Choroid plexus epithelial cell (primary cell): ENCODE measurements around the gene MYADML2.

ENCODE experiments used
- DNase-seq: peaks from one replicate; pipeline ENCODE4 v3.0.0-alpha.2; 2010; ENCODE audit warnings: low read depth
- H3K4me3 ChIP-seq: 2 replicates; pipeline ENCODE4 v1.5.1; 2011; ENCODE audit warnings: low read depth, mild to moderate bottlenecking, control low read depth, low read length, moderate library complexity
- TF ChIP-seq, protein P1 (sequence below): conservative IDR thresholded peaks from 2 replicates; pipeline ENCODE4 v1.5.1; 2011; ENCODE audit warnings: low read depth, mild to moderate bottlenecking, control low read depth, inconsistent platforms, low read length, moderate library complexity

The MYADML2 gene

DNA sequence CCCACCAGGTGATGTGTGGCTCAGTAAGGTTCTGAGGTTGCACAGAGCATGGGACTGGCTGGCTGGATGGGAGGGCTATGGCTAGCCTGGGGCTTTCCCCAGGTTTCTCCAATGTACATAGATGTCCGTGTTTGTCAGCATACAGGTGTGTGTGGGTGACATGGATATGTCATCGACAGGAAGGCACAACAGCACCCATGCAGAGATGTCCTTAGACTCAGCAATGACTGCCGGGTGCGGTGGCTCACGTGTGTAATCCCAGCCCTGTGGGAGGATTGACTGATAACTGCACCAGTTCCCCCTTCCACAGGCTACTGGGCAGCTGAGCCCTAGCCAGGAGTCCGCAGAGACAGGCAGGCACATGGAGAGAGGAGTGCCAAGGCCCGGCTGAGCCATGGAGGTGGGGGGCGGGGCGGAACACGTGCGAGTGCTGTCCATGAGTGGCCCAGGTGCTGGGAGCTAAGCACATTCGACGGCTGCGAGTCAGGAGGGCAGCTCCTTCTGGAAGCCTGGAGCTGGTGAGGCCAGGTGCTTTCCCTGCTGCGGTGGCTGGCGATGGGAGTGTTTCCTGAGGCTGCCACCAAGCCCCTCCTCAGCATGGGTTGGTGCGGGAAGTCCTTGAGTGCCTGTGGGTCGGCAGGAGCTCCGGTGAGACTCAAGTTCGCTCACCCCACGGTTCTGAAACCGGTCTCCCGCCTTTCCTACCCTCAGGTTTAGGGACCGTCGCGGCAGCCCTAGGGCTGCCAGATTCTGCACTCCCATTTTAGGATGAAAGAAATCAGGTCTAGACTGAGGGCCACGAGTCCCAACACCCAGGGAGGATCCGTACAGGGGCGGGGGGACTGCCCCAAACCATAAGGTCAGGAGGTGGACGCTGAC is 29.5 kb upstream of the MYADML2 start:
- H3K4me3 ChIP-seq = peak overlapping the region; percentile 82
- no peak for DNase-seq
- TF ChIP-seq, protein P1, sequence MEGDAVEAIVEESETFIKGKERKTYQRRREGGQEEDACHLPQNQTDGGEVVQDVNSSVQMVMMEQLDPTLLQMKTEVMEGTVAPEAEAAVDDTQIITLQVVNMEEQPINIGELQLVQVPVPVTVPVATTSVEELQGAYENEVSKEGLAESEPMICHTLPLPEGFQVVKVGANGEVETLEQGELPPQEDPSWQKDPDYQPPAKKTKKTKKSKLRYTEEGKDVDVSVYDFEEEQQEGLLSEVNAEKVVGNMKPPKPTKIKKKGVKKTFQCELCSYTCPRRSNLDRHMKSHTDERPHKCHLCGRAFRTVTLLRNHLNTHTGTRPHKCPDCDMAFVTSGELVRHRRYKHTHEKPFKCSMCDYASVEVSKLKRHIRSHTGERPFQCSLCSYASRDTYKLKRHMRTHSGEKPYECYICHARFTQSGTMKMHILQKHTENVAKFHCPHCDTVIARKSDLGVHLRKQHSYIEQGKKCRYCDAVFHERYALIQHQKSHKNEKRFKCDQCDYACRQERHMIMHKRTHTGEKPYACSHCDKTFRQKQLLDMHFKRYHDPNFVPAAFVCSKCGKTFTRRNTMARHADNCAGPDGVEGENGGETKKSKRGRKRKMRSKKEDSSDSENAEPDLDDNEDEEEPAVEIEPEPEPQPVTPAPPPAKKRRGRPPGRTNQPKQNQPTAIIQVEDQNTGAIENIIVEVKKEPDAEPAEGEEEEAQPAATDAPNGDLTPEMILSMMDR = no peak

GRCh38 chr17:81973432-81973831 is 26.4 kb upstream of the MYADML2 start:
- TF ChIP-seq, protein P1 = no peak
- DNase-seq = no peak
- H3K4me3 ChIP-seq = no peak overlapping the region

GRCh38 chr17:81968850-81969812 is 22.1 kb upstream of the MYADML2 start:
- TF ChIP-seq, protein P1 = no peak
- no peak for DNase-seq
- no peak overlapping the region for H3K4me3 ChIP-seq

- H3K4me3 ChIP-seq = no peak overlapping the region
- TF ChIP-seq, protein P1 = no peak
- DNase-seq = no peak
Measured at GRCh38 chr17:81968396-81968745, 21.3 kb upstream of the MYADML2 start.

- peak overlapping the region; percentile 8 for H3K4me3 ChIP-seq
- TF ChIP-seq, protein P1 = no peak
- peak; percentile 64 for DNase-seq
Measured at GRCh38 chr17:81967533-81968395, 20.7 kb upstream of the MYADML2 start.

DNA sequence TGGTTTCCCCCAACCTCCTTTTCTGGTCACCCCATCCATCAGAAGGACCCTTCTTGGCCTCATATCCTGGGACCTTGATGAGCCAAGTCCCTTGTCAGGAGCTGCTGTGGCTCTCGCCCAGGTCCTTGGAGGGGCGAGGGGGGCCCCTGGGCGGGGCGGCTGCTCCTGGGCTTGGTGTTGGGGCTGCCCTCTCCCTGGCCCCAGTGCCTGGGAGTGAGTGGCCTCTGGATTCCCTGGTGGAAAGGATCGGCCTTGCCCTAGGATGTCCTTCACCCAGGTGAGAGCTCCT is 20.2 kb upstream of the MYADML2 start:
- no peak overlapping the region for H3K4me3 ChIP-seq
- no peak for DNase-seq

More for the DNA sequence above, 20.2 kb upstream of the MYADML2 start:
- TF ChIP-seq, protein P1 = no peak
